NK-92 treated with Interleukin-12 subunit alpha and Interleukin-12 subunit beta, amount 100 ng/mL, for 24 hours (cell line): ENCODE data around the gene WIZ.
"Not testable (repeated sequence)": the region's sequence is repeated elsewhere in the genome, so short reads cannot be mapped to it uniquely, and the experiment has no call there.

Experiments
- DNase-seq: peaks from one replicate; lab custom pipeline; 2025; lab: John Stamatoyannopoulos, UW

Gene WIZ, protein sequence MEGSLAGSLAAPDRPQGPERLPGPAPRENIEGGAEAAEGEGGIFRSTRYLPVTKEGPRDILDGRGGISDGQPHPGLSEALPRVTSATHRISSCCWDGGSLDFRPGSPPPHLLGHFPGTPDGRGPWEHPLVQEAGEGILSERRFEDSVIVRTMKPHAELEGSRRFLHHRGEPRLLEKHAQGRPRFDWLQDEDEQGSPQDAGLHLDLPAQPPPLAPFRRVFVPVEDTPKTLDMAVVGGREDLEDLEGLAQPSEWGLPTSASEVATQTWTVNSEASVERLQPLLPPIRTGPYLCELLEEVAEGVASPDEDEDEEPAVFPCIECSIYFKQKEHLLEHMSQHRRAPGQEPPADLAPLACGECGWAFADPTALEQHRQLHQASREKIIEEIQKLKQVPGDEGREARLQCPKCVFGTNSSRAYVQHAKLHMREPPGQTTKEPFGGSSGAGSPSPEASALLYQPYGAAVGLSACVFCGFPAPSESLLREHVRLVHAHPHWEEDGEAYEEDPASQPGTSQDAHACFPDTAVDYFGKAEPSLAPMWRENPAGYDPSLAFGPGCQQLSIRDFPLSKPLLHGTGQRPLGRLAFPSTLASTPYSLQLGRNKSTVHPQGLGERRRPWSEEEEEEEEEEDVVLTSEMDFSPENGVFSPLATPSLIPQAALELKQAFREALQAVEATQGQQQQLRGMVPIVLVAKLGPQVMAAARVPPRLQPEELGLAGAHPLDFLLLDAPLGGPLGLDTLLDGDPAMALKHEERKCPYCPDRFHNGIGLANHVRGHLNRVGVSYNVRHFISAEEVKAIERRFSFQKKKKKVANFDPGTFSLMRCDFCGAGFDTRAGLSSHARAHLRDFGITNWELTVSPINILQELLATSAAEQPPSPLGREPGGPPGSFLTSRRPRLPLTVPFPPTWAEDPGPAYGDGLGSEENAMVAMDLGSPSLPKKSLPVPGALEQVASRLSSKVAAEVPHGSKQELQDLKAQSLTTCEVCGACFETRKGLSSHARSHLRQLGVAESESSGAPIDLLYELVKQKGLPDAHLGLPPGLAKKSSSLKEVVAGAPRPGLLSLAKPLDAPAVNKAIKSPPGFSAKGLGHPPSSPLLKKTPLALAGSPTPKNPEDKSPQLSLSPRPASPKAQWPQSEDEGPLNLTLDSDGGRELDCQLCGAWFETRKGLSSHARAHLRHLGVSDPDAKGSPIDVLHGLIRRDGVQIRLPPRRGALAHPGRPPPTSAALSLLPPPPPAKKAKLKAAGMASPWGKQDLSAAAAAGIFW (N-terminal part only)

DNA sequence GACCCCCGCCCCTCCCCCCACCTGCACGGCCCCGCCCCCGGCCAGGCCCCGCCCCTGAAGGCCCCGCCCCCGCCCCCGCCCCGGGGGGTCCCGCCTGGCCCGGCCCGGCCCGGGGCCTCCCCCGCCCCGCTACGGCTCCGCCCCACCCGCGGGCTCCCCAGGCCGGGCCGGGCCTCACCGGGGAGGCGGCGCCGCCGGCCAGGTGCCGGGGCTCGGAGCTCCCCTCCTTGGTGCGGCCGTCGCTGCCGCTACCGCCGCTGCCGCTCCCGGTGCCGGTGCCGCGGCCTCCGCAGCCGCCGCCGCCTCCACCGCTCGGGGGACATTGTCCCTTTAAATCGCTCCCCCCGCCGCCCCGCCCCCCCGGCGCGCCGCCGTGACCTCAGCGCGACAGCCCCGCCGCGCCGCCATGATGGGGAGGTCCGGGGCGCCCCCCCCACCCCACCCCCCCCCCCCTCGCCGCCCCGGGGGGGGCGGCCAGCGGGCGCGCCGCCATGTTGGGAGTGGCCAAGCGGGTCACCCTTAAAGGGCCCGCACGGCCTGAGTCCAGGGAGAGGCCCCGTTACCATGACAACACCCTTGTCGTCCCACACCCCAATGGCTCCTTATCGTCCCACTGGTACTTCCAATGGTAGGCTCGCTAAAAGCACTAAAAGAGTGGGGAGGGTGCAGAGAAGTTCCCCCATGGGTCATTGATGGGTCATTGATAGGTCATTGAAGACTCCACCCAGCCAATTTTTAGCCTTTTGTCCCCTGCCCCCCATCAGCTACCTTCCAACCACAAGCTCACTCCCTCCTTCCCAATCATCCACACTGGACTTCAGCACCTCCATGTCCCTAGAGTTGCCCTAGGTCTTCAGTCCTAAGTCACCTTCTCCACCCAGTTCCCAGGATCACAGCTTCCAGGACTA, at the start of gene WIZ:
Gene WIZ, minus strand, starts transcription at position 337 of the 908 bp plus-strand sequence. CDS start 1,649 bp downstream, outside the sequence.
- no peak for DNase-seq

GRCh38 chr19:15498910-15499309, 49.2 kb upstream of the WIZ start:
- no peak for DNase-seq

DNA sequence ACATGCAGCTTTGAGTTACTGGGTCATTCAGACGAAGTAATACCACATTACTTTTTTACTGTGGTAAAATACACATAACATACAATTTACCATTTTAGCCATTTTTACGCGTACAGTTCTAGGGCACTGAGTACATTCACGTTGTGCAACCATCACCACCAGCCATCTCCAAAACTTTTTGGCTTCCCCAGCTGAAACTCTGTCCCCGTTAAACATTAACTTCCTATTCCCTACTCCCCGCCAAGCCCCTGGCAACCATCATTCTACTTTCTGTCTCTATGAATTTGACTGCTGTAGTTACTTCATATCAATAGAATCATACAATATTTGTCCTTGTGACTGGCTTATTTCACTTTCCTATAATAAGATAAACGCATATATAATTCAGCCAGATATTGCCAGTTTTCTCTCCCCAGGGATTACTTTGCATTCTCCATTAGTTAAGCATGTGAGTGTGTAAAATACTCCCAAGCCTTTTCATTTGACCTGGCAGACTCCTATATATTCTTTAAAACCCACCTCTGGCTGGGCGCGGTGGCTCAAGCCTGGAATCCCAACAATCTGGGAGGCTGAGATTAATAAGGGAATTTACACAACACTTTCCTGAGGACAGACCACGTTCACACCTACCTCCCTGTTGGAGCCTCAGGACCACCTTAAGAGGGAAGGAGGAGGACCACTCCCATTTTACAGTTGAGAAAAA, 48.6 kb upstream of the WIZ start:
- DNase-seq = no peak

DNA sequence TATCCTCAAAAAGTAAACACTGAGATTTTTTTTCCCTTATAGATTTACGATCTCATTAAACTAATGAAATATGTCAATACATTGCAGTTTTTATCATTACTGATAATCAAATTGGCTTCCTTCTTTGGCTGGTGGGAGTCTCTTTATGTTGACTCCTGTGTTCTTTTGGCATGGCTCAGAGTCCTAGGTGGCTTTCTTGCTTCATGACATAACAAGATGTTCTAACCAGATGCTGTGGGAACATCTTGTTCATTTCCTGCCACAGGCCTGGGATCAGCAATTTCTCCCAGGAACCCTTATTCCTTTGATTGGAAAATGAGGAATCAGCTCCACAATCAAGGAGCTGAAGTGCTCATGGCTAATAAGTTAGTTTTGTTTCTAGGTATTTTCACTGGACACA, 45.4 kb upstream of the WIZ start:
- DNase-seq = no peak

DNA sequence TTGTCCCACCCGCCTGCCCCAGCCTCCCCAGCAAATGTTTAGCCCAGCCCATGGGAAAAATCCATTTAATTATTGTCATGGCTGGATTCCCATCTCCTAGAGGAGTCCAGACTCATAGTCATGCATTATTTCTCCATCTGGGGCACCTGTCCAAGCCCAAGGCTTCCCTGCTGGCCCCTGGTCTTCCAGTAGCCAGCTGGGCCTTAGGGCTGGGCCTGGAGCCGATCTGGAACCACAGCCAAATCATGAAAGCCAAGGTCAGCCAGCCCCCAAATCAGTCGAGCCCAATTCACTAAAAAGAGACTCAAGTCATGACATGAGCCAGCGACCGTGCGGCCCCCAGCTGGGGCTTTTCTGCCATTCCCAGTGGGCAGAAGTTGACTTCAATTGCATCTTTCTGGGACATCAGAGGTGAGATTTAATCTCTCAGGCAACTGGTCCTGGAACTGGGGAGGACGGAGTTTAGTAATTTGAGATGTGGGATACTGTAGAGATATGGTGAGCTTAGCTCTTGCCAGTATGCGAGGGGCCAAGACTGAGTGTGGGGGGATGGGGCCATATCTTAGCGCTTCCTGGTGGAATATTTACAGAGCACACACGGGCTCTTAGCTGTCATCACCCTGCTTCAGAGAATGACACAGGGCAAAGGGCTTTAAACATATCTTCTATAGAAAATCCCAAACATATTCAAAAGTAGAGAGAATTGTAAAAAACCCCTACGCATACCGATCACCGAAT, 38.9 kb upstream of the WIZ start:
- no peak for DNase-seq

DNA sequence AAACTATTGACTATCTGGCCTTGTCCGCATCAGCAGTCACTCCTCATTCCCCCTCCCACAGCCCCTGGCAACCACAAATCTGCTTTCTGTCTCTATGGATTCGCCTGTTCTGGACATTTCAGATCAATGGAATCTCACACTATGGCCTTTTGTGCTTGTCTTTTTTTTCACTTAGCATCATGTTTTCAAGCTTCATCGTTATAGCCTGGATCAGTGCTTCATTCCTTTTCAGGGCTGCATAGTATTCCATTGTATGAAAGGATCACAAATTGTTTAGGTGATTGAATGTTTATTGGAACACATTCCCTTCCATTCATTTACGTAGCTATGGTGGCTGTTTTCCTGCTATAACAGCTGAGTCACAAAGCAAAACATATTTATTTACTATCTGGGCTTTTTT, 37.3 kb upstream of the WIZ start:
- no peak for DNase-seq

DNA sequence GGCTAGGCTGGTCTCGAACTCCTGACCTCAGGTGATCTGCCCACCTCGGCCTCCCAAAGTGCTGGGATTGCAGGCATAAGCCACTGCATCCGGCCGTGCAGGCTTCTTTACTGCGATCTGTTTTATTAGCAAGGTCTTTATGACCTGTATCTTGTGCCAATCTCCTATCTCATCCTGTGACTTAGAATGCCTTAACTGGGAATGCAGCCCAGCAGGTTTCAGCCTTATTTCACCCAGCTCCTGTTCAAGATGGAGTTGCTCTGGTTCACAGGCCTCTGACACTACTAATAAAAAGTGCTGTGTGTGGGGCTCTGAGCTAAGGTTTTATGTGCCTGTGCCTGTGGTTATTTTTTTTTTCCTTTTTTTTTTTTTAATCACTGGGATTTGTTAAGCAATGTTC, 36.0 kb upstream of the WIZ start:
- DNase-seq = not testable (repeated sequence)

DNA sequence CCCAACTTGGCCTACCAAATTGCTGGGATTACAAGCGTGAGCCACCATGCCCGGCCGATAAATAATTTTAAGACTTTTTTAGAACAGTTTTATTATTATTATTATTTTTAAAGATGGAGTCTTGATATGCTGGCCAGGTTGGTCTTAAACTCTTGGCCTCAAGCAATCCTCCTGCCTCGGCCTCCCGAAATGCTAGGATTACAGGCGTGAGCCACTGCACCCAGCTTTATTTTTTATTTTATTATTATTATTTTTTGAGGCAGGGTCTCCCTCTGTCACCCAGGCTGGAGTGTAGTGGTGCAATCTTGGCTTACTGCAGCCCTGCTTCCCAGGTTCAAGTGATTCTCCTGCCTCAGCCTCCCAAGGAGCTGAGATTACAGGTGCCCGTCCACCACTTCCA, 31.2 kb upstream of the WIZ start:
- not testable (repeated sequence) for DNase-seq

DNA sequence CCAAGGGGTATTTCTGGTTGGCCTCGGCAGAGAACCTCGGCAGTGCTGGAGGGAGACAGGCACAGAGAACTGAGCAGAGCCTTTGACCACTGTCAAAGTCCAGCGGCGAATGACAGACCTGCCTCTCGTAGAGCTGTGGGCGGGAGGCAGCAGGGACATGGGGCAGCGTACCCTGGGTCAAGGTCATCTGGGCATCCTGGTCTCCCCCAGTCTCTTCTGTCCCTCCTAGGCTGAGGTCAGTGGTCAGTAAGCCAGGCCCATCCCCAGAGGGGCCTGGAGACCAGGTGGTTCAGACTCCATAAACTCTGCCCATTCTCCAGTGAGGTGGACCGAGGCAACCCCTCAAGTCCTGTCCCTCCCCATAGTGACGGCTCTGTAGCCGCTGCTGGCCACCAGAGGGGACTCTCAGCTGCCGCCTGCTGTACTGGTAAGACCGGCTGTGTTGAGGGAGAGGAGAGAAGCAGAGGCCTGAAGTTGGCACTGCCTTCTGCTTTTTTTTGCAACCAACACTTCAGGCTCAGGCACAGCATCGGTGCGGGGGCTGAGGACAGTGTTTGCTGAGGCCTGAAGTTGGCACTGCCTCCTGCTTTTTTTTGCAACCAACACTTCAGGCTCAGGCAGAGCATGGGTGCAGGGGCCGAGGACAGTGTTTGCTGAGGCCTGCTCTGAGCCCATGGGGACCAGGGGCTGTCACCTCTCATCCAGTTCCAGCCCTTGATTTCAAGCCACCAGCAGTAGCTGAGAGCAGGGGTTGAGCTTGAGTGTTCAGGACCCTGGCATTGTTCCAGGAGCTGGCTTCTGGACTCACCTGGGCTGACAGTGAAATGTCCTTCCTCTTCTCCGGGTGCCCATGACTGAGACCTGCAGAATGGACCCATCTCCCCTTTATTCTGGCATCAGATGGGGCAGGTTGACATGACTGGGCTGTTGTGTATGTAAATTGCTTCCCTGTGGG, 29.9 kb upstream of the WIZ start, which contains the start of gene PGLYRP2:
Gene PGLYRP2, minus strand, starts transcription at position 111 of the 955 bp plus-strand sequence. CDS start 130 bp downstream, outside the sequence.
- DNase-seq = no peak

DNA sequence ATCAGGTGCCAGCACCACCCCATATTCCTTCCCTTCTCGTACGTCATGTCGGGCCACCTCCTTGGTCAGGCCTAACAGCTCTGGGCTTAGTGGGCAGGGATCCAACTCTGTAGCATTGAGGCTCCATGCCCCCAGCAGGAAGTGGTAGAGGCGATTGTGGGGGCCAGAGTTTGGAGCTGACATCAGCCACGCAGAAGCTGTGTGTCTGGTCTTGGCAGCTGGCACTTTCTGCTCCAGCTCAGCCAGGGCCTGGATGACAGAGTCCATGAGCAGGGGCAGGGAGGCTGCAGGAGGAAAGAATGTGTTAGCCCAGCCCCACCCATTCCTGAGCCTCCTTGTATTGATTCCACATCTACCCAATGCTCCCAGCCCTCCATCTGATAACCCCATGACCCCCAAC, 26.6 kb upstream of the WIZ start:
- no peak for DNase-seq

- no peak for DNase-seq
Observed at GRCh38 chr19:15475611-15476010, 25.9 kb upstream of the WIZ start.

DNA sequence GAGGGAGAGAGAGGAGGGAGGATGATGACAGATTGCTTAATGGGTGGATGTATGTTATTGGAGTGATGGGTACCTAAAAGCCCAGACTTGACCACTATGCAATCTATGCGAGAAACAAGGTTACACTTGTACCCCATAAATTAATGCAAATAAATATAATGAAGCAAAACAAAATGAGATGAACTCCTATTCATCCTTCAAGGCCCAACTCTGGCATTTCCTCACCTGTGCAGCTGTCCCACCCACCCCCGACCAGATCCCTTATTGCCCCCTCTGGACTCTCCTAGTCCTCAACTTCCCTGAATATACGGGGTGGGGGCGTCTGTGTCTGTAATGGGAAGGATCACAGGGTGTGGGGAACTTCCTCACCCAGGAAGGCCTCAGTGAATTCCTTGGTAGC, 25.4 kb upstream of the WIZ start:
- no peak for DNase-seq

- not testable (repeated sequence) for DNase-seq
Observed at GRCh38 chr19:15473821-15474220, 24.1 kb upstream of the WIZ start.

DNA sequence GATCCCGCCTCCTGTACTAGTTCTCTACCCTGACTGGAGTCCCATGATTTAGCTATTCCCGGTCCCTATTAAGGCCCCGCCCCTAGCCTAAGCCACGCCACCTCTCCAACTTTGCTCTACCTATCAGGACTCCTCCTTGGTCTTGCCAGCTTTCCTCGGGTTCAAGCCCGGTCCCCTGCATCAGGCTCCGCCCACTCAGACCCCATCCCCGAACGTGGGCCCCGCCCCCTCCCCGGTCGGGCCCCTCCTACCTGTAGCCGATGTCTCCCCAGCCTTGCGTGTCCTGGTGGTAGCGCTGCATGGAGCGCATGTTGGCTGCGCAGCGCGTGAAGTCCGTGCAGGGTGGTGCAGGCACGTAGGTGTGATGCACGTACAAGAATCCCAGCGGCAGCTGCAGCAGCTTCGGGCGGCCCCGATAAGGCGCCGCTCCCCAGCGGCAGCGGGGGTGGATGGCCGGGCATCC, 21.9 kb upstream of the WIZ start:
- no peak for DNase-seq

DNA sequence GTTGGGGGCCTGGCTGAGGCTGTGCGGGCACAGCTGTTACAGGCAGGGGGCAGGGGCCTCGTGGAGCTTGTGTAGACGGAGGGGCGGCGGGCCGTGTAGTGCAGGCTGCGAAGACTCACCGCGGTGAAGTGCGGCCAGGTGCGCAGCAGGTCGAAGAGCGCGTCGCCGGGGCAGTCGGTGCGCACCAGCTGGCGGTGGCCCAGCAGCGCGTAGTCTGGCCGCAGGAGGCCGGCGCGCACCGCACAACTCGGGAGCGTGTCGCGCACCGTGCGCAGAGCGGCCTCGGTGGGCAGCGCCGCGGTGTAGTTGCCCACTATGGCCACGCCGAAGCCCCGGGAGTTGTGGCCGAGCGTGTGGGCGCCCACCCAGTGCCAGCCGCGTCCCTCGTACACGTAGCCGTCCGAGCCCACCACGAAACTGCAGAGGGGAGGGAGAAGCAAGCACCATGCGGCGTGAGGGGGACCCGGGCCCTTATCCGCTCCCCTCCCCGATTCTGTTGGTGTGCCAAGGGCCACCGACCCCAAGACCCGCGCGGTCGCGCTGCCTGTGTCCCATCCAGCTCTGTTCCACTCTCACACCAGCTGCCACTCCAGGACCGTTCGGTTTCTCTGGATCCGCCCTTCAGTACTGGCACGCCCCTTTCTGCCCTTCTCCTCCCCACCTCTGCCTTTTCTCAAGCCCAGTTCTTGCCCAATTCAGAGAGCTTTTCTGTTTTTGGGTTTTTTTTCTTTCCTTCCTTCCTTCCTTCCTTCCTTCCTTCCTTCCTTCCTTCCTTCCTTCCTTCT, 19.9 kb upstream of the WIZ start:
- no peak for DNase-seq

GRCh38 chr19:15468675-15469512, 19.1 kb upstream of the WIZ start:
- no peak for DNase-seq
